PC-9 (cell line): ENCODE measurements around the gene MAST4. TPM values are rescaled to one million over a fixed set of nuclear protein-coding genes. Genes with fewer than 3 reads are reported as not detected.

Experiments used
- BruUV-seq: library from RNA; stranded (reverse); fragments of 400-500 nt; replicated peaks from 2 replicates; lab custom pipeline; 2021; lab: Mats Ljungman, UMichigan
- CTCF ChIA-PET: fragments of 300-600 bp; sonication (Branson Sonifier 250); formaldehyde crosslinking; loops from one replicate; lab custom pipeline; 2022; ENCODE audit warnings: antibody characterized with exemption; lab: Charles Lee
- POLR2A ChIA-PET: fragments of 300-600 bp; sonication (Branson Sonifier 250); formaldehyde crosslinking; loops from one replicate; lab custom pipeline; 2022; ENCODE audit warnings: antibody characterized with exemption; ENCODE audit not compliant: unreplicated experiment; lab: Charles Lee
- DNase-seq, 2 experiments: peaks; one replicate each; pipeline versions ENCODE4 v3.0.0 to v3.0.0-alpha.2; 2015 to 2022; ENCODE audit warnings: mixed read lengths in 1 of 2
- H2AFZ ChIP-seq: fragments of 200-600 bp; sonication (generic); 2 replicates; pipeline ENCODE4 v1.8.1; 2017; ENCODE audit warnings: antibody characterized with exemption
- H3F3A ChIP-seq: fragments of 200-600 bp; sonication (generic); 2 replicates; pipeline ENCODE4 v1.8.1; 2017; ENCODE audit warnings: antibody characterized with exemption, mild to moderate bottlenecking, low read depth; ENCODE audit not compliant: insufficient read depth
- H3K27ac ChIP-seq: fragments of 200-600 bp; sonication (generic); 2 replicates; pipeline ENCODE4 v1.6.1; 2016; ENCODE audit warnings: mixed run types
- H3K27me3 ChIP-seq: fragments of 200-600 bp; sonication (generic); 2 replicates; pipeline ENCODE4 v1.6.1; 2016; ENCODE audit warnings: low read depth, mixed run types; ENCODE audit not compliant: insufficient read depth
- H3K36me3 ChIP-seq: fragments of 200-600 bp; sonication (generic); 2 replicates; pipeline ENCODE4 v1.6.1; 2016; ENCODE audit warnings: low read depth, mixed run types
- H3K4me1 ChIP-seq: fragments of 200-600 bp; sonication (generic); replicated peaks from 2 replicates; pipeline ENCODE4 v1.6.1; 2016; ENCODE audit warnings: mixed run types; ENCODE audit not compliant: insufficient read depth
- H3K4me2 ChIP-seq: fragments of 200-600 bp; sonication (generic); 2 replicates; pipeline ENCODE4 v1.6.1; 2017; ENCODE audit warnings: mixed run types
- H3K4me3 ChIP-seq: fragments of 200-600 bp; sonication (generic); 2 replicates; pipeline ENCODE4 v1.6.1; 2016; ENCODE audit warnings: mixed run types
- H3K79me2 ChIP-seq: fragments of 200-600 bp; sonication (generic); 2 replicates; pipeline ENCODE4 v1.6.1; 2017; ENCODE audit warnings: low read depth, mixed run types
- H3K9me2 ChIP-seq: fragments of 200-600 bp; sonication (generic); 2 replicates; pipeline ENCODE4 v1.8.1; 2017; ENCODE audit warnings: mild to moderate bottlenecking; ENCODE audit not compliant: insufficient read depth
- H3K9me3 ChIP-seq: fragments of 200-600 bp; sonication (generic); 2 replicates; pipeline ENCODE4 v1.8.1; 2016; ENCODE audit warnings: low read depth; ENCODE audit not compliant: insufficient read depth
- H4K20me1 ChIP-seq: fragments of 200-600 bp; sonication (generic); 2 replicates; pipeline ENCODE4 v1.8.1; 2017; ENCODE audit not compliant: insufficient read depth
- CTCF ChIP-seq: fragments of 200-600 bp; sonication (generic); conservative IDR thresholded peaks from 2 replicates; pipeline ENCODE4 v1.6.1; 2017; ENCODE audit warnings: mixed run types, antibody characterized with exemption, mild to moderate bottlenecking, moderate library complexity
- EZH2 ChIP-seq: fragments of 200-600 bp; sonication (generic); IDR thresholded peaks from 2 replicates; pipeline ENCODE4 v1.8.0; 2017; ENCODE audit warnings: antibody characterized with exemption, low read depth
- intact Hi-C: fragments of 100-400 bp; cut with micrococcal nuclease; formaldehyde crosslinking; loops from one replicate; pipeline ENCODE4 v1.10.0; 2022; ENCODE audit not compliant: unreplicated experiment
- total RNA-seq: library from RNA; stranded (reverse); gene quantifications from 2 replicates; pipeline ENCODE4 v1.2.3, GENCODE V29; 2021

The MAST4 gene
- total RNA-seq, 1 experiment from 2014 or later, result 19.3 TPM

- no peaks in the 10 kb centered on the region for H3K9me2 ChIP-seq
- no peaks in the 10 kb centered on the region for H3K4me1 ChIP-seq
- BruUV-seq, result no TSS peak
- H3K79me2 ChIP-seq, result no peaks in the 10 kb centered on the region
- no peak overlapping the region for H3K4me3 ChIP-seq
- H4K20me1 ChIP-seq, result no peaks in the 10 kb centered on the region
- H3F3A ChIP-seq, result no peaks in the 10 kb centered on the region
- no peak for TF ChIP-seq CTCF
- no peak for TF ChIP-seq EZH2
- H3K4me2 ChIP-seq, result no peak overlapping the region
- CTCF ChIA-PET, result no interaction called here
- POLR2A ChIA-PET, result no interaction called here
- no peaks in the 10 kb centered on the region for H3K9me3 ChIP-seq
- no peak overlapping the region for H2AFZ ChIP-seq
- no peak overlapping the region for H3K27ac ChIP-seq
- DNase-seq, result no peak
- H3K27me3 ChIP-seq, result peaks cover 17% of the 10 kb centered on the region
- intact Hi-C loops, result no loop called here
- H3K36me3 ChIP-seq, result no peaks in the 10 kb centered on the region
Measured at GRCh38 chr5:66603881-66604280, 7.7 kb downstream of the MAST4 start.

- TF ChIP-seq CTCF, result no peak
- TF ChIP-seq EZH2, result no peak
- CTCF ChIA-PET, result no interaction called here
- H3K27me3 ChIP-seq, result no peaks in the 10 kb centered on the region
- intact Hi-C loops, result no loop called here
- no peak overlapping the region for H2AFZ ChIP-seq
- no peaks in the 10 kb centered on the region for H3K4me1 ChIP-seq
- H3K4me2 ChIP-seq, result no peak overlapping the region
- no peak overlapping the region for H3K27ac ChIP-seq
- no peaks in the 10 kb centered on the region for H3F3A ChIP-seq
- H4K20me1 ChIP-seq, result no peaks in the 10 kb centered on the region
- no peaks in the 10 kb centered on the region for H3K36me3 ChIP-seq
- no peak for DNase-seq
- POLR2A ChIA-PET, result no interaction called here
- no peak overlapping the region for H3K4me3 ChIP-seq
- no peaks in the 10 kb centered on the region for H3K9me2 ChIP-seq
- no peaks in the 10 kb centered on the region for H3K9me3 ChIP-seq
- BruUV-seq, result no TSS peak
- no peaks in the 10 kb centered on the region for H3K79me2 ChIP-seq
Measured at GRCh38 chr5:66606713-66607112, 10.5 kb downstream of the MAST4 start.

GRCh38 chr5:66608501-66608900 lies 12.3 kb downstream of the MAST4 start:
- Histone ChIP-seq H2AFZ (no peak overlapping the region), H3K27ac (no peak overlapping the region), H3K4me3 (no peak overlapping the region), H3K9me3 (no peaks in the 10 kb centered on the region), H3K27me3 (no peaks in the 10 kb centered on the region), H3K9me2 (no peaks in the 10 kb centered on the region), H3K4me1 (no peaks in the 10 kb centered on the region), H3F3A (no peaks in the 10 kb centered on the region), H4K20me1 (no peaks in the 10 kb centered on the region), H3K79me2 (no peaks in the 10 kb centered on the region), H3K36me3 (no peaks in the 10 kb centered on the region), H3K4me2 (no peak overlapping the region)
- TF ChIP-seq EZH2 (no peak), CTCF (no peak)
- ChIA-PET CTCF (no interaction called here), POLR2A (no interaction called here)
- no peak for DNase-seq
- BruUV-seq, result no TSS peak
- intact Hi-C loops, result no loop called here
